ENCODE results near the gene ATXN1. TPM values are rescaled to one million over a fixed set of nuclear protein-coding genes. Genes with fewer than 3 reads are reported as not detected.
"Not testable (repeated sequence)": the region's sequence is repeated elsewhere in the genome, so short reads cannot be mapped to it uniquely, and the experiment has no call there.

ATXN1 gene
- total RNA-seq, 1 donor from 2014 or later, result 62.7 TPM

GRCh38 chr6:16545382-16545781 is 215.9 kb downstream of the ATXN1 start:
- intact Hi-C loops (cut with micrococcal nuclease), result no loop called here

DNA sequence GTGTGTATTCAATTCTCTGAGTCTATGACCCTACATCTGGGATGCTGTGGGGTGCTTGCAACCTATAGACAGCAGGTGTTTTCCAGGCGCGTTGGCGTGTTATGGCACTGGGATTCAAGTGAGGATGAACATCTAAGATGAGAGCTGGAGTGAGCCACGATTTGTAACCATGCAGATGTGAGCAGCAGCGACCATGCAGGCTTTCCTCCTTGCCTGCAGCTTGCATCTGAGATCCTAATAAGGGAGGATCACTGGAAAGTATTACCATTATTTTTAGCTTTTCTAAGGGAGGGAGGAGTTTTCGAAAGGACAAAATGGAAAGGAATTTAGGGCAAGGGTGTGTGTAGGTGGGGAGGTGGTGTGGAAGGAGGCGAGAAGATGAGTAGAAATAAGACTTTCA is 216.7 kb downstream of the ATXN1 start:
- intact Hi-C loops (cut with micrococcal nuclease), result no loop called here

GRCh38 chr6:16544006-16544405 is 217.3 kb downstream of the ATXN1 start:
- intact Hi-C loops (cut with micrococcal nuclease), result no loop called here

DNA sequence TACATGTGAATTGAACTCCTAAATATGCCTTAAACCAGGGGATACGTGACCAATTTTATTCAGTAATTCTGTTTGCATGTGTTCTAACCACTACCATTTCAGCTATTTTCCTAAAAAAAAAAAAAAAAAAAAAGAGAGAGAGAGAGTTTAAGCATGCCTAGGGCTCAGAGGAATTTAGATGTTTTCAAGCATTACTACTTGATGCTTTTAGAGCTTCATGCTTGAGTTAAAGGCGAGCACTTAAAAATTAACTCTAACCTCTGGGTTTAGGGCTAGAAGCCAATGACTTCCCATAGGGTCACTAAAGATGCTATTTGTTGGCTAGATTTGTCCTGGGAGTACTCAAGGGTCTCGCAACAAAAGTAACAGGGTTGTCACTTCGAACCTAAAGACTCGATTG is 217.7 kb downstream of the ATXN1 start:
- intact Hi-C loops (cut with micrococcal nuclease), result no loop called here

DNA sequence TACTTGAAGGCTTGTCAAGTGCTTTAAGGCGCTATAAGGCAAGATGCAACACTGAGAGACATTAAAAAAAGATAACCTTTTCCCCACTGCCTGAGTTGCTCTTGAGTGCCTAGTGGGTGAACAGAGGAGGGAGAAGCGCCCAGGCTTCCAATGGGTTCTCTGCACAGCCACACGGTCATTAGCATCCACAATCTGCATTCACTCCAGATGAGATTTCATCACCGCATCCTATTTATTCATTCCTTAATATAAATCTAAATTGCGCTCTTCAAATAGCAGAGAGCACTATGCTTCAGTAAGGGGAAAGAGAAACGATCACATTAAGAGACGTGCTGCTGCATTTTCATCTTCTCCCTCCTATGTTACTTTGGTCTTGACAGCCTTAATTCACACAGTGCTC is 219.2 kb downstream of the ATXN1 start:
- intact Hi-C loops (cut with micrococcal nuclease), result no loop called here

DNA sequence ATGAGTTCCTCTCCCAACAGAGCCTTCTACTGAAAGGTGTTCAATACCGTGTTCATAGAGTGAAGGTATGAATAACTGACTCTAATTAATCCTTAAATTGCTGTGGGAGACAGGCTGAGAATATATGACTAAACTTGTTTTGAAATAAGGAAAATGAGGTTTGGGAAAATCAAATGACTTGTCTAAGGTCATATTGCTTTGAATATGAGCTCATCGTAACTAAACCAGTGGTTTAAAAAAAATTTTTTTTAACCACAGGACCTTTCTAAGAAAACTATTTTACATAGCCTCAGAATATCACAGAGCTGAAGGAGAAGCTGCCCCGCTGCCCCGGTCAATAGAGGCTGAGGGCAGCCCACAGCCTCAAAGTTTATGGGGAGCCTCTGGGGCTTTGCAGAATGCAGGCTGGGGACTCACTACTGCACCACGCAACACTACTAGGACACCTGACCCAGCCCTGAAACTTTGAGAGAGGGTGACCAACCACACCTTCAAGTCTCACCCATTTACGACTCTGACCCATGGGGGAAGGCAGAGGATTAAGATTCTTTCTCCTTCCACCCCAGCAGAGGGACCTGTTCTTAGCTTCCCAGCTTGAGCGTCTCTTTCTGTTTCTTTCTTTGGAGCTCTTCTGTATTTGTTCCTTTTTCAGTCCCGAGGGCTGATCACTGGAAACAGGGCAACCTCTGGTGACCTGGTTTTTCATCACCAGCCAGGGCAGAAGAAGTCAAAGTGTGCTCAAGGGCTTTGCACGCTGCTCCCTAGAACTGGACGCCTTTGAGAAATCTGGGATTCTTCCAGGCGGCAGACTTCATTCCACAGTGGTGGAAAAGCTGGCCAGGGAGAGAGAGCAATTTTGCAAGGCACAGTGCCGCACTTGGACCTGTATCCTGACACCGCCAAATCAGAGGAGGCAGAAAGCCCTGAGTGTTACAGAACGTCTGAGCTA is 220.2 kb downstream of the ATXN1 start:
- intact Hi-C loops (cut with micrococcal nuclease), result no loop called here

DNA sequence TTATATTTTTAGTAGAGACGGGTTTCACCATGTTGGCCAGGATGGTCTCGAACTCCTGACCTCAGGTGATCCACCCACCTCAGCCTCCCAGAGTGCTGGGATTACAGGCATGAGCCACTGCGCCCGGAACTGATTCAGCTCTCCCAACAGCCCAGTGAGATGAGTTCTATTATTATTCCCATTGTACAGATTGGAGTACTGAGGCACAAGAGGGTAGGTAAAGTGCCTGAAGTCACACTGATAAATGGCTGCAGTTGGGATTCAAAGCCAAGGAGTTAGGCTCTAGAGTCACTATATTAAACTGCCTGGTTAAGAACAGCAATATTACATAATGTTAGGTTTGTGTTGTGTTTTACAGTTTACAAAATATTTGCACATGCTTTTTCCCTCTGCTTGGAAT is 220.9 kb downstream of the ATXN1 start:
- intact Hi-C loops (cut with micrococcal nuclease), result not testable (repeated sequence)

DNA sequence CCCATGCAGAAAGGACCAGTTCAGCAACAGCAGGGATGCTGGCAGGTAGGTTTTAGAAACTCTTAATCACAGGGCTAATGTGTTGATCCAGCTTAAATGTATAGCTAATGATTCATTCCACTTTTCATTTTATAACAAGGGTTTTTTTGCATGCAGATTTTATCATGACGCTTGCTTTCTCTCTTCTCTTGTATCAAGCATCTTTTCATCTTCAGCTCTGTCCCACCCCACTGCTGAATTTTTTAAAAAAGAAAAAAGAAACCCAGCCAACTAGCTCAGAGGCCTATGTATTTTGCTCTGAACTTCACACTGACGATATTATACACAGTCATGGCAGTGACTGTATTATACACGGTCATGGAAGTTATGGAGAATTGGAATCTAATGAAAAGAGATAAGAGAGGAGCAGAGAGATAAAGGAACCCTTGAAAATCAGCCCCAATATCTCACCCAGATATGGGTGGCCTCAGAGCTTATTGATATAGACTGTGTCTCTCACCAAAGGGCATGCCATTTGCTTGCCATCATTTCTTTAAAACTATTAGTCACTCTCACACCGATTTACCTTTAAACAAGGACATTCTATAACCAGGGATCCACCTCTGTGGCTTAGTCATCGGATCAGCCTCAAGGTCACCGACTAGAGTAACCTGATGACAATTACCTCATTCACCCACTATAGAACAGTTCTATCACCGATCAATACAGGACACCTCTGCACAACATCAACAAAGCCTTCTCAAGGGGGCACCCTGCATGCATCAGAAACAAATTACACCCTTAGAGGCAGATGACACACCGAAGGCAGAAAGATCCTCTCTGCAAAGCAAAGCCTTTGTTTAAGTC is 222.0 kb downstream of the ATXN1 start:
- intact Hi-C loops (cut with micrococcal nuclease), result no loop called here

DNA sequence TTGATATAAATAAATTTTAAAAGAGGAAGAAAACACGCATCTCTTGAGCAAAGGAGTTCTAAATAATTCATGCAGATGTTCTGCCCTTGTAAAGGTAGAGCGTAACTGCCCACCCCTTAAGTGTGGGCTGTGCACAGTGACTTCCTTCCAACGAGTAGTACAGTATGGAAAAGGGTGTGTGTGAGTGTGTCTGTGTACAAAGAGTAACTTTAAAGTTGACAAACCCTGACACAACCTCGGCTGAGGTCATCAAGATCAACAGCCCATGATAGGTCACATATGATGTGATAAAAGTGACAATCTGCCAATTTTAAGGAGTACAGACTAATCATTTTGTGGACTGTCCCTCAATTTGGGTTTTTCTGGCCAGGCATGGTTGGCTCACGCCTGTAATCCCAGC is 225.7 kb downstream of the ATXN1 start:
- intact Hi-C loops (cut with micrococcal nuclease), result no loop called here

GRCh38 chr6:16533721-16534136 is 227.5 kb downstream of the ATXN1 start:
- intact Hi-C loops (cut with micrococcal nuclease), result no loop called here

DNA sequence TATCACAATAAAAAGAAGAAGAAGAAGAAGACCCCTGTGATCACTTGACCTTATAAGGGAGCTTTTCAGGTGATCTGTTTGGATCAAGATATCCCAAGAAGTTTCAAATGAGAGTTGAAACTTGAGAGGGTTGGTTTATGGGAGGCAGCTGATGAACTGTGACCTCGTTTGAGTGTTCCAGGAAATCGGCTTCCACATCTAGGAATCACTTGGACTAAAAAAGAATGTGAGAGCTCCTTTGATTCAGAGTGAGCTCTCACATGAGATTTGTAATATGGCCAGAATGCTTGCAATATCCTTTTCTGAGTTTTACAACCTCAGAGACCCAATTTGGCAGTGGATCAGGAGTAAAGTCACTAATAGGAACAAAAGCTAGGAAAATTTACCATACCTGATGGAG is 228.1 kb downstream of the ATXN1 start:
- intact Hi-C loops (cut with micrococcal nuclease), result no loop called here

GRCh38 chr6:16527691-16528090 is 233.6 kb downstream of the ATXN1 start:
- intact Hi-C loops (cut with micrococcal nuclease), result no loop called here

DNA sequence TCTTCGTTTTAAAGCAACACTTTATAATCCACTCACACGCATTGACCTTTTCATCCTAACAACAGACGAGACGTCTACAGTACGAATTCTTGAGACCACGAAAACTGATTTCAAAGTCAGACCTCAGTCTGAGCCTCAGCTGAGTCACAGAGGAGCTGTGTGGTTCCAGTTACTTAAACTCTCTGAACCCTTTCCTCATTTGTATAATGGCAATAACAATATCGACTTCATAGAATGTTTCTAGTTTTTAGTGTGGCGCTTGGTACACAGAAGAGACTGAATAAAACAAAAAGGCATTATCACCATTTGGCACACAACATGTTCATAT is 236.9 kb downstream of the ATXN1 start:
- intact Hi-C loops (cut with micrococcal nuclease), result no loop called here

DNA sequence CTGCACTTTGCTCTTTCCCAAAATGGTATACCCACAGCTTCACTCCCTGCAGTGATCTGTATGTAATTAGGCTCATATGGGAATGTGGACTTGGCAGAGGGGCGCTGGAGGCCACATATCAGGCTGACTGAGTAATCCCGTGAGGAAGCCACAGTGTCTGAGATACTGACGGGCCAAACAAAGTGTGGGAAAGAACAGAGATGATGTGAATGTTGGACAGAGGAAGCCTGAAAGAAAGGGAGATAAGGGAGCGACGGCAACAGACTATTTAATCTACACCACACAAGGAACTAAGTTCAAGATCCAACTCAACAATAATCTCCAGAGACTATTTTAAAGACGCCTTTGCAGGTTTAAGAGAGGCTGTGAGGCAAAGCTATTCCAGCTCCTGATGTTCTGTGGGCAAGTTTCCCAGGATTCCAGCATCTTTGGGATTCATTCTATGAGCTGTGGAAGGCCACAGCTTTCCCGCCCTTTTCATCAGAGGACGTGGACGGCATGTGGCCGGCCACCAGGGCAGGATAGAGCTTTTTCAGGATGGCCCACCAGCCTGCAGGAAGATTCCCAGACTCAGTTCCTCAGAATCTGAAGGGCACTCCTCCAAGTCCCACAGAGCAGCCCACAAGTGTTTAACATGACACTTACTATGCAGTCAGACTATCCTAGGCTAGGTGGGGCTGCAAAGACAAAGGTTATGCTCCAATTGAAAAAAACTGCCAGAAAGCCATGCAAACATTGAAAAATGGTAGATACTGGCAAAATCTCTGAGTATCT is 237.5 kb downstream of the ATXN1 start:
- intact Hi-C loops (cut with micrococcal nuclease), result no loop called here

DNA sequence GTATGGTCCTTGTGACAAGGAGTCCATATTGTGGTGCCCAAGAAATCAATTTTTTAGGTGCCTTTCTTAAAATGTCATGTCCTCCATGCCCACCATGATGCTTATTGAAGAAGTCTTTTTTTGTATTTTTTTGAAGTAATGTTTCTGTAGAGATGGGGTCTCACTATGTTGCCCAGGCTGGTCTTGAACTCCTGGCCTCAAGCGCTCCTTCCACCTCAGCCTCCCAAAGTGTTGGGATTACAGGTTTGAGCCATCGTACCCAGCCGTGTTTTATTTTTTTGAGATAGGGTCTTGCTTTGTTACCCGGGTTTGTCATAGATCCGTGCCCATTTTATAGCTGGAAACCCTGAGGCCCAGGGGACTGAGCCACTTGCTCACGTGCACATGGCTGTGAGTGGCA is 238.3 kb downstream of the ATXN1 start:
- intact Hi-C loops (cut with micrococcal nuclease), result no loop called here

GRCh38 chr6:16521528-16521927 is 239.7 kb downstream of the ATXN1 start:
- intact Hi-C loops (cut with micrococcal nuclease), result no loop called here

GRCh38 chr6:16519265-16520242 is 241.7 kb downstream of the ATXN1 start:
- intact Hi-C loops (cut with micrococcal nuclease), result loop anchor here (10.0 kb wide), 1 partner anchor 445 kb away; no protein-coding TSS in a partner anchor

DNA sequence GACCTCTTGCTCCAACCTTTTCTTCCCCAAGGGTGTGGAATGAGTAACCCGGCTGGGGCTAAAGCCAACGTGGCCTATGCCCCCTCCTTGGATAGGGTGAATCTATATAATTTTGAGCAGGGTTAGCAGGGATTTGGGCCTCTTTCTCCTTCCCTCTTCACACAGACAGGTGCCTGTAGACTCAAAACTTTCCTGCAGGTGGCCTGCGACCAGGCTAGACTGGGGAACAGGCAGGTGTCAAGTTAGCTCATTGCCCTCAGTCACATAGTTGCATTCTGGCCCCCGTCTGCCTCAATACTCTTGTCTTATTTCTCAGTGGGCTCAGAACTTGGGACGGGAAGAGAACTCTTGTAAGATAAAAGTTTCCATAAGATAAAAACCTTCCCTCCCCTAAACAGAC is 243.0 kb downstream of the ATXN1 start:
- intact Hi-C loops (cut with micrococcal nuclease), result loop anchor here (10.0 kb wide), 1 partner anchor 447 kb away; no protein-coding TSS in a partner anchor

- intact Hi-C loops (cut with micrococcal nuclease), result loop anchor here (1.0 to 10.0 kb wide), 5 partner anchors 42 to 451 kb away; no protein-coding TSS in a partner anchor
Measured at GRCh38 chr6:16514249-16514648, 247.0 kb downstream of the ATXN1 start.
